ENCODE measurements around the gene SLC46A2. TPM values are rescaled to one million over a fixed set of nuclear protein-coding genes. Genes with fewer than 3 reads are reported as not detected.

Gene SLC46A2
- total RNA-seq, 2 donors from 2014 or later = not detected

DNA sequence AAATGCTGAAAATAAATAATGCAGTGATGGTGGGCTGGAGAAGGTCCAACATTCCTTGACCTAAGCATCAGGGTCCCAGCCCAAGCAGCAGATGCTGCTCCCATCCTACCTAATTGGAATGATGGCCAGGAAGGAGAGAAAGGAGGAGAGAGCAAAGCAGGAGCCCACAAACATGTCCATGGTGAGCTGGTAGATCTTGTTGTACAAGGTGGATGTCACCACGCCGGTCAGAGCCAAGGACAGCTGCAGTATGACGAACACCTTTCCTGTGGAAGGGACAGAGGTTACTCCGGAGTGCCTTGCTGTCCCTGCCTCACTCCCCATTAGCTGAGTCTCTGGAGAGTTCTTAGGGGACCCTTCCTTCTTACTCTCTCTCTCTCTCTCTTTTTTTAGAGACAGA is 4.3 kb downstream of the SLC46A2 start:
- no peaks in the 10 kb centered on the region for H3K36me3 Mint-ChIP-seq (ENCODE audit: low read depth)
- no peak overlapping the region for H3K27ac Mint-ChIP-seq
- TF ChIP-seq, protein P1, sequence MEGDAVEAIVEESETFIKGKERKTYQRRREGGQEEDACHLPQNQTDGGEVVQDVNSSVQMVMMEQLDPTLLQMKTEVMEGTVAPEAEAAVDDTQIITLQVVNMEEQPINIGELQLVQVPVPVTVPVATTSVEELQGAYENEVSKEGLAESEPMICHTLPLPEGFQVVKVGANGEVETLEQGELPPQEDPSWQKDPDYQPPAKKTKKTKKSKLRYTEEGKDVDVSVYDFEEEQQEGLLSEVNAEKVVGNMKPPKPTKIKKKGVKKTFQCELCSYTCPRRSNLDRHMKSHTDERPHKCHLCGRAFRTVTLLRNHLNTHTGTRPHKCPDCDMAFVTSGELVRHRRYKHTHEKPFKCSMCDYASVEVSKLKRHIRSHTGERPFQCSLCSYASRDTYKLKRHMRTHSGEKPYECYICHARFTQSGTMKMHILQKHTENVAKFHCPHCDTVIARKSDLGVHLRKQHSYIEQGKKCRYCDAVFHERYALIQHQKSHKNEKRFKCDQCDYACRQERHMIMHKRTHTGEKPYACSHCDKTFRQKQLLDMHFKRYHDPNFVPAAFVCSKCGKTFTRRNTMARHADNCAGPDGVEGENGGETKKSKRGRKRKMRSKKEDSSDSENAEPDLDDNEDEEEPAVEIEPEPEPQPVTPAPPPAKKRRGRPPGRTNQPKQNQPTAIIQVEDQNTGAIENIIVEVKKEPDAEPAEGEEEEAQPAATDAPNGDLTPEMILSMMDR (conservative IDR thresholded peaks at IDR 0.05) = no peak
- no peak for DNase-seq
- H3K4me3 ChIP-seq (ENCODE audit: low read length) = no peak overlapping the region
- H3K27me3 Mint-ChIP-seq (ENCODE audit: insufficient read depth) = peaks cover 33% of the 10 kb centered on the region
- no peak overlapping the region for H3K4me3 Mint-ChIP-seq
- no peak overlapping the region for H3K27ac ChIP-seq (ENCODE audit: low read depth, low read length)
- peaks cover 7% of the 10 kb centered on the region for H3K4me1 Mint-ChIP-seq
- no peaks in the 10 kb centered on the region for H3K9me3 Mint-ChIP-seq
- no peak overlapping the region for H3K9ac ChIP-seq (ENCODE audit: extremely low read depth, low read length, poor library complexity, severe bottlenecking)
- 89 to 100% methylated on average over 2 to 4 of the region's 4 CpGs for WGBS, 2 experiments (ENCODE audit: insufficient coverage in 1 of 2, insufficient read length in 1 of 2)
- no peaks in the 10 kb centered on the region for H3K4me1 ChIP-seq (ENCODE audit: control insufficient read depth, insufficient read depth, low read length)
- peaks cover 26% of the 10 kb centered on the region for H3K27me3 ChIP-seq (ENCODE audit: control insufficient read depth, insufficient read depth, low read length, poor library complexity, severe bottlenecking)
- no peaks in the 10 kb centered on the region for H3K9me3 ChIP-seq (ENCODE audit: control insufficient read depth, low read length)
- H3K36me3 ChIP-seq (ENCODE audit: control insufficient read depth, insufficient read depth, low read length) = peaks cover 2% of the 10 kb centered on the region

DNA sequence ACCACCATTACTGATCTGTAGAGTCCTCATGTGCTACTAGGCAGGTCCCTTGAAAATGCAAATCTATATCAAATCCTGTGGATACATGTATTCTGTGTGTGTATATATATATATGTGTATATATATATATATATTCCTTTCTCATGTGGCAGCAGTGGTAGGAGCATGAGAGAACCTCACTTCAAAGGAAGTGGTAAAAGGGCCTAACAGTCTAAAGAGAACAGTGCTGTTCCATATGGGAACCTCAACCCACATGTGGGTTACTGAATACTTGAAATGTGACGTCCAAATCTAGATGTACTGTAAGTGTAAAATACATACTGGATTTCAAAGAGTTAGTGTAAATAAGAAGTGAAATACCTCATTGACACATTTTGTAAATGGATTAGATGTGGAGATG is 5.4 kb downstream of the SLC46A2 start:
- H3K4me3 ChIP-seq (ENCODE audit: low read length) = no peak overlapping the region
- TF ChIP-seq, protein P1 (conservative IDR thresholded peaks at IDR 0.05) = no peak
- H3K9me3 ChIP-seq (ENCODE audit: control insufficient read depth, low read length) = no peaks in the 10 kb centered on the region
- Mint-ChIP-seq H3K9me3 (no peaks in the 10 kb centered on the region), H3K36me3 (ENCODE audit: low read depth) (peaks cover 6% of the 10 kb centered on the region), H3K4me3 (no peak overlapping the region), H3K4me1 (peaks cover 7% of the 10 kb centered on the region), H3K27ac (no peak overlapping the region), H3K27me3 (ENCODE audit: insufficient read depth) (peaks cover 23% of the 10 kb centered on the region)
- DNase-seq = no peak
- H3K4me1 ChIP-seq (ENCODE audit: control insufficient read depth, insufficient read depth, low read length) = no peaks in the 10 kb centered on the region
- WGBS, 2 experiments (ENCODE audit: insufficient coverage in 1 of 2, insufficient read length in 1 of 2) = 95 to 100% methylated on average over 1 of the region's 1 CpG
- H3K27me3 ChIP-seq (ENCODE audit: control insufficient read depth, insufficient read depth, low read length, poor library complexity, severe bottlenecking) = peaks cover 16% of the 10 kb centered on the region
- peaks cover 3% of the 10 kb centered on the region for H3K36me3 ChIP-seq (ENCODE audit: control insufficient read depth, insufficient read depth, low read length)
- no peak overlapping the region for H3K9ac ChIP-seq (ENCODE audit: extremely low read depth, low read length, poor library complexity, severe bottlenecking)
- H3K27ac ChIP-seq (ENCODE audit: low read depth, low read length) = no peak overlapping the region

DNA sequence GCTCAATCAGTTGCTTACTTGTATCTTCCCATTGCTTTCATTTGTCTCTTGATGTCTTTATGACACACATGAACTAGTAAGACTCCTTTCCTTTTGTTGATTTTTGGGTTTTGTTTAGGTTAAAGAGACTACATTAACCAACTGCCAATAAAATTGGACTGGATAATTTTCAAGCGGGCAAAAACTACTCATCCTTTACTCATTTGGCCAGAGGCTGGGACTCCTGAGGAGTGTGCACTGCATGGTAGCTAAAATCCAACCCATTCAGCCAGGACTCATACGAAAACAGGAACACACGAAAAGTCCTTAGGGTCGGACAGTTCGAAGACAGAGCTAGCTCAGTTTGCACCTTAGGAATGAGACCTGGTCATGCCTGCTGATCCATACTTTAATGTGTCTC is 6.0 kb downstream of the SLC46A2 start:
- peaks cover 10% of the 10 kb centered on the region for H3K27me3 ChIP-seq (ENCODE audit: control insufficient read depth, insufficient read depth, low read length, poor library complexity, severe bottlenecking)
- no peak overlapping the region for H3K27ac ChIP-seq (ENCODE audit: low read depth, low read length)
- no peaks in the 10 kb centered on the region for H3K4me1 ChIP-seq (ENCODE audit: control insufficient read depth, insufficient read depth, low read length)
- 90 to 100% methylated on average over 4 to 5 of the region's 5 CpGs for WGBS, 2 experiments (ENCODE audit: insufficient coverage in 1 of 2, insufficient read length in 1 of 2)
- H3K4me1 Mint-ChIP-seq = peaks cover 3% of the 10 kb centered on the region
- peaks cover 7% of the 10 kb centered on the region for H3K36me3 Mint-ChIP-seq (ENCODE audit: low read depth)
- peaks cover 17% of the 10 kb centered on the region for H3K27me3 Mint-ChIP-seq (ENCODE audit: insufficient read depth)
- TF ChIP-seq, protein P1 (conservative IDR thresholded peaks at IDR 0.05) = no peak
- no peak overlapping the region for H3K27ac Mint-ChIP-seq
- H3K9ac ChIP-seq (ENCODE audit: extremely low read depth, low read length, poor library complexity, severe bottlenecking) = no peak overlapping the region
- peaks cover 3% of the 10 kb centered on the region for H3K36me3 ChIP-seq (ENCODE audit: control insufficient read depth, insufficient read depth, low read length)
- no peak for DNase-seq
- no peak overlapping the region for H3K4me3 Mint-ChIP-seq
- no peak overlapping the region for H3K4me3 ChIP-seq (ENCODE audit: low read length)
- no peaks in the 10 kb centered on the region for H3K9me3 Mint-ChIP-seq
- H3K9me3 ChIP-seq (ENCODE audit: control insufficient read depth, low read length) = no peaks in the 10 kb centered on the region
